ENCODE measurements around the gene MCF2L.

DNA sequence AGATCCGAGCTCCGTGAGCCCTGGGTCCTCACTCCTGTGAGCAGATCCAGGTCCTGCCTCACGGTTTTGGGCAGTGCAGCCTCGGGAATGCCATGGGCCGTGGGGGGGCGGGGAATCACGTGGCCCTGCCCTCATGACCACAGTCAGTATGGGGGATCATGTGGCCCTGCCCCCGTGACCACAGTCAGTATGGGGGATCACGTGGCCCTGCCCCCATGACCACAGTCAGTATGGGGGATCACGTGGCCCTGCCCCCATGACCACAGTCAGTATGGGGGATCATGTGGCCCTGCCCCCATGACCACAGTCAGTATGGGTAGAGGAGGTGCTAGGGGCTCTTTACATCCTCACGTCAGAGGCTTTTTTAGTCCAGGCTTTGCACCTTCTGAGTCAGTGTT lies 72.3 kb downstream of the MCF2L start:
- TF ChIP-seq CTCF (conservative IDR thresholded peaks at IDR 0.05; ENCODE audit: low read length) (no peak), EZH2phosphoT487 (IDR thresholded peaks at IDR 0.05; ENCODE audit: borderline replicate concordance, low read depth, low read length) (no peak)

All from OCI-LY7 (cell line).